Kidney (tissue), 14 donors: ENCODE measurements around the gene HHLA2. TPM values are rescaled to one million over a fixed set of nuclear protein-coding genes. Genes with fewer than 3 reads are reported as not detected.

Source experiments
- DNase-seq, 5 donors: peaks; one replicate each; pipeline ENCODE4 v3.0.0-alpha.2; 2013 to 2020
- FAIRE-seq: peaks from 2 replicates; lab custom pipeline; 2012; peaks lifted over from hg19 to GRCh38; lab: Jason Lieb, UNC
- H3K27ac ChIP-seq, 2 donors: one replicate each; pipeline ENCODE4 v1.7.0; 2013; ENCODE audit warnings: low read depth in 2 of 2, low read length in 2 of 2, inconsistent platforms in 1 of 2
- H3K27me3 ChIP-seq: one replicate; pipeline ENCODE4 v1.7.1; 2013; ENCODE audit warnings: low read length, inconsistent platforms; ENCODE audit not compliant: control insufficient read depth, insufficient read depth
- H3K36me3 ChIP-seq, 3 donors: one replicate each; pipeline versions ENCODE4 v1.7.0 to v1.7.1; 2013; ENCODE audit warnings: low read length in 3 of 3, control low read depth in 1 of 3, inconsistent platforms in 1 of 3; ENCODE audit not compliant: insufficient read depth in 3 of 3, control insufficient read depth in 2 of 3
- H3K4me1 ChIP-seq, 3 donors: one replicate each; pipeline versions ENCODE4 v1.7.0 to v1.7.1; 2013; ENCODE audit warnings: low read length in 3 of 3, inconsistent platforms in 1 of 3, low read depth in 1 of 3; ENCODE audit not compliant: control insufficient read depth in 2 of 3, insufficient read depth in 2 of 3
- H3K4me3 ChIP-seq, 3 donors: one replicate each; pipeline versions ENCODE4 v1.7.0 to v1.8.1; 2013; ENCODE audit warnings: low read length in 3 of 3, control low read depth in 1 of 3, inconsistent platforms in 1 of 3
- H3K9ac ChIP-seq, 3 donors: one replicate each; pipeline versions ENCODE4 v1.7.0 to v1.7.1; 2013; ENCODE audit warnings: low read length in 3 of 3, control low read depth in 1 of 3, inconsistent platforms in 1 of 3
- H3K9me3 ChIP-seq, 3 donors: one replicate each; pipeline versions ENCODE4 v1.7.0 to v1.7.1; 2013; ENCODE audit warnings: low read length in 3 of 3, control low read depth in 1 of 3, inconsistent platforms in 1 of 3; ENCODE audit not compliant: control insufficient read depth in 2 of 3, insufficient read depth in 1 of 3
- CTCF ChIP-seq: IDR thresholded peaks from 3 replicates; pipeline ENCODE4 v1.5.1; 2012; ENCODE audit warnings: mild to moderate bottlenecking, moderate library complexity, borderline replicate concordance; ENCODE audit not compliant: insufficient read depth; ENCODE audit errors: extremely low read depth
- intact Hi-C: fragments of 100-400 bp; cut with DNase I; formaldehyde crosslinking; loops from one replicate; pipeline ENCODE4 v1.11.1; 2022
- polyA plus RNA-seq: library from polyadenylated mRNA; stranded (reverse); fragments of 350-450 nt; fragmentation: Illumina TruSeq; extraction: RNeasy Lipid Tissue Mini Kit (QIAGEN cat#74804); gene quantifications from one replicate; pipeline ENCODE4 v1.2.3, GENCODE V29; 2014; ENCODE audit warnings: low read depth, low replicate concordance; ENCODE audit not compliant: insufficient read depth
- total RNA-seq: library from RNA; stranded (reverse); fragmentation: NEBNext Ultra II Directional; extraction: Animal tissue kit (Norgen Biotek cat#: 25700); gene quantifications from one replicate; pipeline ENCODE4 v1.2.1, GENCODE V29; 2021
- donor health status: control.
- donor health status: control.
- donor health status: control.
- donor health status: control.
- donor health status: control.
- donor health status: DM: yes; HTN: yes; CAD: no.
- donor health status: Normal renal cell carcinoma (clear cell type).

HHLA2 gene
- total and polyA plus RNA-seq, 2 donors from 2014 or later = 5.1 to 18.8 TPM

- intact Hi-C loops = no loop called here
- FAIRE-seq (no peak), DNase-seq (no peak)
- Histone ChIP-seq H3K27ac (no peak overlapping the region), H3K36me3 (no peaks in the 10 kb centered on the region), H3K27me3 (no peaks in the 10 kb centered on the region), H3K4me1 (no peaks in the 10 kb centered on the region), H3K9me3 (no peaks in the 10 kb centered on the region), H3K4me3 (no peak overlapping the region), H3K9ac (no peak overlapping the region)
- TF ChIP-seq CTCF = no peak
These were observed 87.0 kb downstream of the HHLA2 start for GRCh38 chr3:108383306-108383705.

GRCh38 chr3:108387063-108387462, 90.7 kb downstream of the HHLA2 start:
- TF ChIP-seq CTCF = no peak
- intact Hi-C loops = no loop called here
- no peak overlapping the region for H3K27ac ChIP-seq
- FAIRE-seq (no peak), DNase-seq (no peak)
- no peaks in the 10 kb centered on the region for H3K36me3 ChIP-seq
- no peak overlapping the region for H3K9ac ChIP-seq
- H3K27me3 ChIP-seq = no peaks in the 10 kb centered on the region
- H3K4me3 ChIP-seq = no peak overlapping the region
- no peaks in the 10 kb centered on the region for H3K9me3 ChIP-seq
- H3K4me1 ChIP-seq = no peaks in the 10 kb centered on the region

- Histone ChIP-seq H3K9me3 (no peaks in the 10 kb centered on the region), H3K27me3 (no peaks in the 10 kb centered on the region), H3K4me1 (no peaks in the 10 kb centered on the region), H3K9ac (no peak overlapping the region), H3K4me3 (no peak overlapping the region), H3K36me3 (no peaks in the 10 kb centered on the region), H3K27ac (no peak overlapping the region)
- TF ChIP-seq CTCF = no peak
- no peak for DNase-seq
- intact Hi-C loops = no loop called here
- FAIRE-seq = no peak
These were observed 92.1 kb downstream of the HHLA2 start for GRCh38 chr3:108388136-108389132.
